ENCODE measurements around the gene IFT27.

Gene IFT27

GRCh38 chr22:36765131-36765942 is 10.6 kb downstream of the IFT27 start:
- no peaks in the 10 kb centered on the region for H3K4me1 ChIP-seq
- H3K4me3 ChIP-seq (ENCODE audit: low read depth, low read length): no peak overlapping the region
- H3K27me3 ChIP-seq: no peaks in the 10 kb centered on the region
- TF ChIP-seq CTCF (IDR thresholded peaks at IDR 0.05; ENCODE audit: low read depth, low read length): no peak
- H3K36me3 ChIP-seq: no peaks in the 10 kb centered on the region
- no peaks in the 10 kb centered on the region for H3K9me3 ChIP-seq
- peak; percentile 4 for DNase-seq

GRCh38 chr22:36764641-36765040 is 11.3 kb downstream of the IFT27 start:
- DNase-seq: peak; percentile 1
- Histone ChIP-seq H3K27me3 (no peaks in the 10 kb centered on the region), H3K36me3 (no peaks in the 10 kb centered on the region), H3K4me3 (ENCODE audit: low read depth, low read length) (no peak overlapping the region), H3K4me1 (no peaks in the 10 kb centered on the region), H3K9me3 (no peaks in the 10 kb centered on the region)
- no peak for TF ChIP-seq CTCF (IDR thresholded peaks at IDR 0.05; ENCODE audit: low read depth, low read length)

DNA sequence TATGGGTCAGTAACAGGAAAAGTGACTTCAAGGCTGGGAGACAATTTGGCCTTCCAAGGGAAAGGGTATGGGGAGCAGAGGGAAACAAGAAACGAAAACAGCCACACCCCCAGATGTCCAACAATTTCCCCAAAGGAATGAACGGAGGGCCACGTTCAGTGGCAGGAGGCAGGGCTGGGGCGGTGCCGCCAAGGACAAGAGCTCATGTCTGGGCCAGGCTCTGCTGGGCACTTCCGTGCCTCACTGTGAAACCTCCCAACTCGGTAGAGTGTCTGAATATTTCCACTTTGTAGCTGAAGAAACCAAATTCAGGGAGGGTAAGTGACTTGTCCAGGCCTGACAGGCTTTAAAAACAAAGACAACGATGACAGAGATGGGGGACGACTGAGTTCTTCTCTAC is 11.9 kb downstream of the IFT27 start:
- Histone ChIP-seq H3K4me1 (no peaks in the 10 kb centered on the region), H3K36me3 (no peaks in the 10 kb centered on the region), H3K9me3 (no peaks in the 10 kb centered on the region), H3K27me3 (no peaks in the 10 kb centered on the region), H3K4me3 (ENCODE audit: low read depth, low read length) (no peak overlapping the region)
- DNase-seq: peak; percentile 3
- TF ChIP-seq CTCF (IDR thresholded peaks at IDR 0.05; ENCODE audit: low read depth, low read length): no peak

DNA sequence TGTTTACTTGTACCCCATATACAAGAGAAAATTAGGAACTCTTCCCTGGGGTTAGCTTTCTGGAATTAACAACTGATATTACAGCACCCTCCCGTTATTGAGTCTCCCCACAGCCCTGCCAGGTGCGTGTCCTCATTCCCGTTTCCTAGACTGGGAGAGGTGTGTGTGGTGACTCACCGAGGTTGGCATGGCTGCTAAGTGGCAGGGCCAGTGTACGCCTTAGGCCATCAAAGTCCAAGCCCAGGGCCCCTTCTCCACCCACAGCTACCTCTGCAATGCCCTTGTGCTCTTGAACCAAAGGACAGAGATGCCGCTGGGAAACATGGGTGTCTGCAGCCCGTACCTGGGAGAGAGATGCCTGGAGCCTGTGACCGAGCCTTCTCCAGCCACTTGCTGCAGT is 12.3 kb downstream of the IFT27 start:
- Histone ChIP-seq H3K4me1 (no peaks in the 10 kb centered on the region), H3K9me3 (no peaks in the 10 kb centered on the region), H3K4me3 (ENCODE audit: low read depth, low read length) (no peak overlapping the region), H3K27me3 (no peaks in the 10 kb centered on the region), H3K36me3 (no peaks in the 10 kb centered on the region)
- TF ChIP-seq CTCF (IDR thresholded peaks at IDR 0.05; ENCODE audit: low read depth, low read length): no peak
- DNase-seq: peak; percentile 1

- H3K4me1 ChIP-seq: no peaks in the 10 kb centered on the region
- H3K27me3 ChIP-seq: no peaks in the 10 kb centered on the region
- no peak for TF ChIP-seq CTCF (IDR thresholded peaks at IDR 0.05; ENCODE audit: low read depth, low read length)
- no peaks in the 10 kb centered on the region for H3K36me3 ChIP-seq
- H3K4me3 ChIP-seq (ENCODE audit: low read depth, low read length): no peak overlapping the region
- DNase-seq: peak; percentile 2
- no peaks in the 10 kb centered on the region for H3K9me3 ChIP-seq
Measured at GRCh38 chr22:36762687-36763260, 13.1 kb downstream of the IFT27 start.
